GM18502 (cell line): Measurements from ENCODE around the gene PPP1R26.
"Not testable (repeated sequence)": the region's sequence is repeated elsewhere in the genome, so short reads cannot be mapped to it uniquely, and the experiment has no call there.

Experiments used
- ATAC-seq: cut with Tn5 transposase; IDR thresholded peaks from one replicate; pipeline ENCODE4 v1.9.1; 2021; ENCODE audit warnings: mild to moderate bottlenecking; ENCODE audit not compliant: unreplicated experiment, poor library complexity

PPP1R26 gene

DNA sequence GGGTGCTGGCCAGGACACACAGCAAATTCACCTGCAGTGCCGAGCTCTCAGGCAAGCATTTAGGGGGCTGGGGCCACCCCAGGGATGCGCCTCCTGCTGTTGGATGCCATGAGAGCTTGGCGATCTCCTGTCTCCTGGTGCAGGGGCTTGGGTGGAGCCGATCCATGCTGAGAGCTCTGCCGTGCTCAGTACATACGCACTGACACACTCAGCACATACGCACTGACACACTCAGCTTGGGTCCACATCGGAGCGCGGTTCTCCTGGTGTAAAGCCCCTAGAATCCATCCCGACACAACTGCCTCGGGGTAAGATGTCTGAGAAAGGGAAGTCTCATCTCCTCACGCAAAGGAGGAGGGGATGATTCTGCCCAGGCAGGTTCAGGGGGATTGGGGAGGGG lies 56.0 kb downstream of the PPP1R26 start:
- not testable (repeated sequence) for ATAC-seq

DNA sequence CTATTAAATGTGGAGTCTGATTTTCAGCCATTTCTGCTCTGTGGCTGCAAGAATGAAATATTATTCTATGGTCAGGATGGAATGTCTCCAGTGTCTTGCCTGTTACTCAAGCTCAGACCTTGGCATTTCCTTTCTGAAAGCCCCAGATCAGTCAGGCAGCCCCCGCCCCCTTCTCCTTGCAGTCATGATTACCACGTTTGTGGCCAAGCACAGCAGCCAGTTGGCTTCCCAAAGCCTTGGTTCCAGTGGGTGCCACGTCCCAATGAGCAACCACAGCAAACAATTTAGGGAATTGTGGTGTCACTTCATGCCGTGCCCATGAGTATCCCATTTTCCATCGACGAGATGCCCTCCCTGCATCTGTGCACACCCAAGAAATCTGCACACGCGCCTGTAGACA lies 56.6 kb downstream of the PPP1R26 start:
- ATAC-seq: no peak
